GM03348 (cell line): ENCODE results near the gene STRA6.
"Not testable (repeated sequence)": the region's sequence is repeated elsewhere in the genome, so short reads cannot be mapped to it uniquely, and the experiment has no call there.

Source experiments
- DNase-seq: peaks from one replicate; pipeline ENCODE4 v3.0.0; 2012; ENCODE audit warnings: low spot score

STRA6 gene

DNA sequence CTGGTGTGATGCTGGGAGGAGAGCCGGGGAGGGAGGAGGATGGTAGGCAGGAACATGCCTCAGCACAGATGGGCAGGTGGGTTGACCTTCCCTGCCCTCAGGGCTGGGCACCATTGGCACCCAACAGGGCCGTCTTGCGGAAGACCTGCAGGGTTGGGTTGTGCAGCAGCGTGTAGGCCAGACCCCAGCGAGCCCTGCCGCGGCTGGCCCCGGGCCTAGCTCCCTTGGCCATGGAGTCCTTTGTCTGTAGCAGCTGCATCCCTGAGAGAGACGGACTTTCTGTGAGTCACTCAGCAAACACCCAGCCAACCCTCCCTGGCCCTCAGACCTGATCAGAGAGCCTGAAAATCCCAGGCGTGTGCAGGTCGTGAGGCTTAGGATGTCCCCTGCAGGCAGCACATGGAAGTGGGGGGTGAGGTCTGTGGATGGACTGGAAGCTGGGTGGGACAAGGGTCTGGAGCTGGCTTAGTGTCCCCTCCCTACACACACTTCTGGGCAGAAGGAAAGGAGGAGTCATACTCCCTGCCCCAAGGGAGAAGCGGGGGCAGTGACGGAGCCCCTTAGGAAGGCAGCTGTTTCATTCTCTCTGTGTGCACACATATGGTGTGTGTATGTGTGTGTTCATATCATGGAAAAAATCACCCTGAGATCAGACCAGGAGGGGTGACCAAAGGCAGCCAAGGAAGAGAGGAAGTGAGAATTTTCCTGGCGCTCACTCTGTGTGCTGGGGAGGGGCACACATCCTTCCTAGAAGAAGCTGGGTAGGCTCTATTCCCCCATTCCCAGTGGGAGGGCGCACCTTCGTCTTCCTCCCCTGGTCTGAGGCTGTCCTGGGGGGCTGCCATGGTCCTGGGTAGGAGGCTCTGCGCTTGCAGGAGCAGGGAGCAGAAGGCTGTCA is 22.4 kb downstream of the STRA6 start:
- peak; percentile 80 for DNase-seq

DNA sequence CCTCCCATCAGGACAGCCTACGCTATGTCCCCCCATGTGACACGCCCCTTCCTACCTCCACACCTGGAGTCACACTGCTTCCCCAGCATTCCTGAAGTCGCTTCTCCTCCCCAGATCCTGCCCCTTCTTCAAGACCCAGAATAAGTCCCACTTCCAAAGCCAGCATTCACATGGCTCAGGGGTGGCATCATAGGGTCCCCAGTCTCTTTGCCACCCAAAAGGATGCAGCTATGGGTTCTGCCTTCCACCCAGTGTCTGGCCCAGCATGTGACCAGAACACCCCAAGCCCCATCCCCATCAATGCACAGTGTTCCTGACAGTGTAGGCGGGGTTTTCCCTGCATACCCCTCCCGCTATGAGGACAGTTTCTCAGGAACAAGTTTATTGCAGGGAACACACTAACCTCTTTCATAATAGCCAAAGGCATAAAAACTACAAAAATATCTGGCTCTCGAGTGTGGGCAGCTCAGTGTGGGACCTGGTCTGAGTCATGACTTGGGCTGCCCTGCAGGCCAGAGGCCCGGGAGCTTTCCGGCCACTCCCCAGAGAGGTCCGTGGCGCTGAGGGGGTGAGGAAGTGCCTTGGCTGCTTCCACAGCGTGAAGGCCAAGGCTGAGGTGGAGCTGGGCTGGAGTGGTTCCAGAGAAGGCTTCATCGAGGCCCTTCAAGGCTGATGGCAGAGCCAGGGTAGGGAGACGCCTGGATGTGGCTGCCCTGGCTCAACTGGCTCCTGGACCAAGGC is 23.3 kb downstream of the STRA6 start:
- DNase-seq, result peak; percentile 96

DNA sequence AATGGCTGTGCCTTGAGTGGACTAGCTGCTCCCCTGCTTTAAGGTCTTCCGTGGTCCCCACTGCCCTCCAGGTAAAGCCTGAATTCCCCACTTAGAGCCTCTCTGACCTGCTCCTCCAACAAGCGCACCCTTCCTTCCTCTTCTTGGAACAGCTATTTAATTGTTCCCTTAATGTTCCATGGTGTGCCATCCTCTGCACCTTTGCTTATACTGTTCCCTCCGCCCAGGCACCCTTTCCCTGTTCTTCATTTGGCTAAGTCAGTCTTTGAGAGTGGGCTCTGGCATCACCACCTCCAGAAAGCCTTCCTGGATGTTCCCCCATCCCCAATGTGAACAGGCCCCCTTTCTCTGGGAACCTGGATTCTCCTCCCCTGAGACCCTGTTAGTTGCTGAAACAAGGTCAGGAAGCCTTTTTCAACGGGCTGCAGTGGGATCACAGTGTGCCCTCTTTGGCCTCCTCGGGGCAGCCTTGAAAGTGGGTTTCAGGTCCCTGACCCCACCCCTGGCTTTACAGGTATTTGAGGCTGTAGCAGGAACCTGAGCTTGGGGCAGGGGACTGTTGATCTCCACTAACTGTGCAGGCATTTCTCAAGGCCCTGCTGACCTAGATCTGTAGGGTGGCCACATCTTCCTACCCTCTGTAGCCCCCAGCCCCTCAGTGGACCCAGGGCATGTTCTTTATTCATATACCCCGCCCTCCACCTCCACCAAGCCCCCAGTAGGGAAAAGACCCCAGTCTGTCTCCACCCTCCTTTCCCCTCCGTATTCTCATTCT is 24.1 kb downstream of the STRA6 start:
- no peak for DNase-seq

DNA sequence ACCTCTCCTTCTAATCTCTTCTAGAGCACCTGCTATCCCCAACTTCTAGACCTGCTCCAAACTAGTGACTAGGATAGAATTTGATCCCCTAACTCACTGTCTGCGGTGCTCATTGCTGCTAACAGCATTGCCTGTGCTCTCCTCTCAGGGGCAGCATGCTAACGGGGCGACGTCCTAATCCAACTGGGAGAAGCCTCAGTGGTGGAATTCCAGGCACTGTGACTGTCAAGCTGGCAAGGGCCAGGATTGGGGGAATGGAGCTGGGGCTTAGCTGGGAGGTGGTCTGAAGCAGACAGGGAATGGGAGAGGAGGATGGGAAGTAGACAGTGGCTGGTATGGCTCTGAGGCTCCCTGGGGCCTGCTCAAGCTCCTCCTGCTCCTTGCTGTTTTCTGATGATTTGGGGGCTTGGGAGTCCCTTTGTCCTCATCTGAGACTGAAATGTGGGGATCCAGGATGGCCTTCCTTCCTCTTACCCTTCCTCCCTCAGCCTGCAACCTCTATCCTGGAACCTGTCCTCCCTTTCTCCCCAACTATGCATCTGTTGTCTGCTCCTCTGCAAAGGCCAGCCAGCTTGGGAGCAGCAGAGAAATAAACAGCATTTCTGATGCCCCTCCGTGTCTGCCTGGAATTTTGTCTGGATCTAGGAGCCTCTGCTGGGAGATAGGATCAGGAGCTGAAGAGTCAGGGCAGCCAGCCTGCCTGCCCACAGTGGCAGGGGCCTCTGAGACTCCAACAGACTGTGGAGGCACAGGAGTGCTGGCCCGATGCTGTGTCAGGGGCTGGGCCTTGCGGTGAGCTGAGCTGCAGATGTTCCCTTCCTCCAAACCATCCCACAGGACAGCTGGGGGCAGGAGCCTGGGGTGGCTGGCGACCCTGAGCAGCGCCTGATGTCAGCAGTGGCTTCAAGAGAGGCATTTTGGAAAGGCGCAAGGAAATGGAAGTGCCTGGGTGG is 26.0 kb downstream of the STRA6 start:
- no peak for DNase-seq

DNA sequence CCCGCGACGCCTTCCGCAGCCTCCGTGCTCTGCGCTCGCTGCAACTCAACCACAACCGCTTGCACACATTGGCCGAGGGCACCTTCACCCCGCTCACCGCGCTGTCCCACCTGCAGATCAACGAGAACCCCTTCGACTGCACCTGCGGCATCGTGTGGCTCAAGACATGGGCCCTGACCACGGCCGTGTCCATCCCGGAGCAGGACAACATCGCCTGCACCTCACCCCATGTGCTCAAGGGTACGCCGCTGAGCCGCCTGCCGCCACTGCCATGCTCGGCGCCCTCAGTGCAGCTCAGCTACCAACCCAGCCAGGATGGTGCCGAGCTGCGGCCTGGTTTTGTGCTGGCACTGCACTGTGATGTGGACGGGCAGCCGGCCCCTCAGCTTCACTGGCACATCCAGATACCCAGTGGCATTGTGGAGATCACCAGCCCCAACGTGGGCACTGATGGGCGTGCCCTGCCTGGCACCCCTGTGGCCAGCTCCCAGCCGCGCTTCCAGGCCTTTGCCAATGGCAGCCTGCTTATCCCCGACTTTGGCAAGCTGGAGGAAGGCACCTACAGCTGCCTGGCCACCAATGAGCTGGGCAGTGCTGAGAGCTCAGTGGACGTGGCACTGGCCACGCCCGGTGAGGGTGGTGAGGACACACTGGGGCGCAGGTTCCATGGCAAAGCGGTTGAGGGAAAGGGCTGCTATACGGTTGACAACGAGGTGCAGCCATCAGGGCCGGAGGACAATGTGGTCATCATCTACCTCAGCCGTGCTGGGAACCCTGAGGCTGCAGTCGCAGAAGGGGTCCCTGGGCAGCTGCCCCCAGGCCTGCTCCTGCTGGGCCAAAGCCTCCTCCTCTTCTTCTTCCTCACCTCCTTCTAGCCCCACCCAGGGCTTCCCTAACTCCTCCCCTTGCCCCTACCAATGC is 27.1 kb downstream of the STRA6 start:
- DNase-seq, result no peak

DNA sequence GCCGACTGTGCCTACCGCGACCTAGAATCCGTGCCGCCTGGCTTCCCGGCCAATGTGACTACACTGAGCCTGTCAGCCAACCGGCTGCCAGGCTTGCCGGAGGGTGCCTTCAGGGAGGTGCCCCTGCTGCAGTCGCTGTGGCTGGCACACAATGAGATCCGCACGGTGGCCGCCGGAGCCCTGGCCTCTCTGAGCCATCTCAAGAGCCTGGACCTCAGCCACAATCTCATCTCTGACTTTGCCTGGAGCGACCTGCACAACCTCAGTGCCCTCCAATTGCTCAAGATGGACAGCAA is 27.7 kb downstream of the STRA6 start:
- DNase-seq, result no peak

DNA sequence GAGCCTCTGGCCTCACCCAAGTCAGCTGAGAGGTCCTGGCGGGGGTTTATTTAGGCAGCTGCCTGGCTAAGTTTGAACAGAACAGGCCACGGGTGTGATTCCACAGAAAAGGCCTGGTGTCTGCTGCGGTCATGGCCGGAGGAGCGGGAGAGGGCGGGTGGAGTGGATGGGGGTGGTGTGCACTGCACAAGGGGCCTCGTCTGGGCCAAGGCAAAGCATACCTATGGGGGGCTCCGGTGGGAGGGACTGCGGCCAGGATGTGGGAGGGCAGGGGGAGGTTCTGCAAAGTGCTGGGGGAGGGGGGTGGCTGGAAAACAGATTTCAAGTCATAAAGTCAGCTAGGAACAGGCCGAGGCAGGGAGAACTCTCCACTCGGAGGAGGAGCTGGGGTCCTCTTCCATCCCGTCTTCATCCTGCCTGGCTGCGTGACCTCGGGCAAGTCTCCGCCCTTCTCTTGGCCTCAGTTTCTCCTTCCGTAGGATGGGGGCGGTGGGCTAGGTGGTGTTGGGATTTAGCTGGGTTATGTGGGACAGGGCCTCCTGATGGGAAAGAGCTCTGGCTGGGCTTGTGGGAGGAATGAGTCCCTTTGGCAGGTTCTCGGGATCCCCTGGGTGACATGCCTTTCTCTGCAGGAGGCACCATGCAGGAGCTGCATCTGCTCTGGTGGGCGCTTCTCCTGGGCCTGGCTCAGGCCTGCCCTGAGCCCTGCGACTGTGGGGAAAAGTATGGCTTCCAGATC is 28.2 kb downstream of the STRA6 start:
- peak; percentile 71 for DNase-seq

DNA sequence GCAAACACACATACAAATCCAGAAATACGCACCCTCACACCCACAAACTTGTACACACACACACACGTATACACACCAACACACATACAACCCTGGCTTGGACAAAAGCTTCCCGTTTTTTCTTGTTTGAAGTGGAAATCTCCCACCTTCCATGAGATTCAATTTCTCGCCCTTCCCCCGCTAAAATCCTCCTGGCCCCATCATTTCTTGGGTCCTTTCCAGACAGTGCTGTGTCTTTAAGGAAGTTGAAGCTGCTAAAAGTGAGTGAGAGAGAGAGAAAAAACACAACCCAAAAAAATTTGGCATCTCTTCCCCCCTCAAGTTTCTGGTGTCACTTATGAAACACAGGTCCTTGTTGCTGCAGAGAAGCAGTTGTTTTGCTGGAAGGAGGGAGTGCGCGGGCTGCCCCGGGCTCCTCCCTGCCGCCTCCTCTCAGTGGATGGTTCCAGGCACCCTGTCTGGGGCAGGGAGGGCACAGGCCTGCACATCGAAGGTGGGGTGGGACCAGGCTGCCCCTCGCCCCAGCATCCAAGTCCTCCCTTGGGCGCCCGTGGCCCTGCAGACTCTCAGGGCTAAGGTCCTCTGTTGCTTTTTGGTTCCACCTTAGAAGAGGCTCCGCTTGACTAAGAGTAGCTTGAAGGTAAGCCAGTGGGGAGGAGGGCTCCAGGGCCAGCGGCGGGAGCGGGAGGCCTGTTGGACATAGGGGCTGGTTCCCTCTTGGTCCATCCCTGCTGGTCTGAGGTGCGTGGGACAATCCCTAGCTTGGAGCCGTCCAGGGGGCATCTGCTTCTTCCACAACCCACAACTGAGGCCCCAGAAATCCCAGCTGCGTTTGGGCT is 29.0 kb downstream of the STRA6 start, which contains the start of gene ISLR:
ISLR (plus strand) TSS at position 331 of the 839 bp plus-strand sequence. CDS start 1,149 bp downstream, outside the sequence.
- peak; percentile 81 for DNase-seq

DNA sequence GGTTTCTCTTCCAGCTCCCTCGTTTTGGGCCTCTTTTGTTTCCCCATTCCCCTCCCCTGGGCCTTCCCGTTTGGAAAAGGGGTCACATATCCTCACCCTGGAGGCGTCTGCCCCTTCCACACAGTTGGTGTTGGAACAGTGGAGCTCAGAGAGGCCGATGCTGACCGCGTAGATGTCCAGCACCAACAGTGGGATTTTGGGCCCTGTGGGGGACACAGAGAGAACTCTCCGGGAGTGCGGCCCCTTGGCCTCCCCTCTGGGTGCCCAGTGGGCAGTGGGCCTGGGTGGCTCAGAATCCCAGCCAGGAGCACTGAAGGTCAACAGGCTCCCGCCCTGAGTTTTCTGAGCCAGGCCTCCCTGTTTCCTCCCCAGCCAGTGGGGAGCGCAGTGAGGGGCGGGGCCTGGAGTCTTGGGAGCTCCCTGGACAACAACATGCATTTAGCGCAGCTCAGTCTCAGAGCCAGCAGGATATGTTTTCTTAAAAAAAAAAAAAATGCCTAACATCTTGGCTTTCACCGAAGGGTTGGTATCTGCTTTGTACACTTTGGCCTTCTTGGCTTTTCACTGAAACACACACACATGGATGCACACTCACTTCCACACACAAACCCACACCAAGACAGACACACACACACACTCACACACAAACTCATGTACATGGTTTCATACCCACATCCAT is 29.7 kb downstream of the STRA6 start:
- DNase-seq, result peak; percentile 88

DNA sequence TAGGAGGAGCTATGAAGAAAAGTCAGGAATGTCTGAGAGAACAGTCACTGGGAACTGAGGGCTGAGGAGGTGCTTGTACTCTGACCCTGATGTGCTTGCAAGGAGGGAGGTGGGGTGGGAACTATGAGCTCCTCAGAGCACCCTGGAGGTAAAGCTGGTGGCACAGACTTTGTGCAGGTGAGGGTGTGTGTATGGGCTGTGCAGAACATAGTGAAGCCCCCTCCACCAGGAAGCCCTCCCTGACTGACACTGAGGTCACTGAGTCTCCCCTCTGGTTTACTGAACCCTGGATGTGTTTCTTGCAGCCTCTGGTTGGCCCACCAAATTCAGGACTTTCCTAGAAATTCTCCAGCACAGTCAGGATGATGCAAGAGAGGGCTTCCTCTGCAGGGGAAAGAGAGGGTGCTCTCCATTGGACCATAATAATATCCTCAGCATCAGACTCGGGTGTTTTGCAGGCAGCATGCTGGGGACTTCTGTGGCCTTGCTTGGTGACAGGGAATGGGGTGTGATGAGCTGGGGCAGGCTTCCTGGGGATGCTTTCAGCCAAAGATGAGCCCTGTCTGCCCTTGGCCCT is 30.5 kb downstream of the STRA6 start:
- DNase-seq, result no peak

DNA sequence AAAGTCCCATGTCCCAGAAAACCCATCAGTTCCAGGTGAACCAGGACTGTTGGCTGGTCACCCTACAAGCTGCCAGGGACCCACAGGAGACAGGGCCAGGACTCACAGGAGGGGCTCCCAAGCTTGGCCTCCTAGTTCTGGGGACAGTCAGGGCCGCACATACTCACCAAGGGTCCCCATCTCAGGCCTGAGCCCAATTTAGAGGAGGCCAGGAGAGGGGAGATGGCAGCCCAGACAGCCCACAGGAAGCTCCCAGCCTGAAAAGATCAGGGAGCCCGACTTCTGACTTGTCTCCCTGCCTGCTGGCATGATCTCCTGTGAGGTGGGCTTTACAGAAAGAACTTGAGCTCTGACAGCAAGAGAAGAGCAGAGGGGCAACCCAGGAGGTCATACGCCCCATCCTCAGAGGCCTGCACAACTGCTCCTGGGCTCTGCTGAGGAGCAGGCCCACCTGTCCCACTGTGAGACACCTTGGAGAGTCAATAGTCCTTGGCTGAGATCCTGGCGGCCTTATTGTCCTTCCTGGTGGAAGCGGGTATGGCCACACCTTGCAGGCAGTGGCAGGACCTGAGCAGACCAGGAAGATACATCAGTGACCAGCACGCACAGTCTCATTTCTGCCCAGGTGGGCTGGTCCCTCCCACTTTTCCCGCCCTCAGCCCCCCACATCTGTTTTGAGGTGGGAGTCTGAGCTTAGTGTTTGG is 31.6 kb downstream of the STRA6 start:
- DNase-seq, result no peak

DNA sequence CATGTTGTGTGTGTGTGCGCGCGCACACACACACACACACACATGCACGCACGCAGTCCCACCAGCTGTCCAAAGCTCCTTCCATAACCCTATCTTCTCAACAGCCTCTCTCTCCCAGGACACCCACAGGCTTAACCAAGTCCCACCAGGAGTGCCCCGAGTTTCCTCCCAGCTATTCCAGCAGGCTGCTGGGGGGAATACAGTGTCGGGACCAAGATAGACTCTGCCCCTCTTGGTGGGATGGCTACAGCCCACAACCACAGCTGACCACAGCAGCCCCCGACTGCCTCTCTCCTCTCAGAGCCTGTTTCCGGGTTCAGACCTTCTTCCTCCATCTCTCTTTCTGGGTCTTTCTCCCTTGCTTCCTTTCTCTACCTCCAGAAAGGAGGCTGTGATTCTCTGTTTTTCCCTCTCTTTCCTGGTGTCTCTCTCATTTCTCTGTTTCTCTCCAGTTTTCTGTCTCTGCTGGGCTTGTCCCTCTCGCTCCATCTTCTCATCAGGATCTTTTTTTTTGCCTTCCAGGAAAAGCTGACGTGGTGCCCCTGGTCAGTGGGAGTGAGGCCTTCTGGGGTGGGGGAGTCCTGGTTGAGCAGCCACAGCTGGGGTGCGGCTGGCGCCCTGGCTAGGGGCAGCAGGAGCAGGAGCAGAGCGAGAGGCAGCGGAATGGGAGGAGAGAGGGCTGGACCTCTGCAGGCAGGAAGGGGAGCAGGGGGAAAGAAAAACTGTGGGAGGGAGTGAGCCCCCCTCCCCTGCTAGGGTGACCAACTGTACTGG is 32.3 kb downstream of the STRA6 start:
- no peak for DNase-seq

DNA sequence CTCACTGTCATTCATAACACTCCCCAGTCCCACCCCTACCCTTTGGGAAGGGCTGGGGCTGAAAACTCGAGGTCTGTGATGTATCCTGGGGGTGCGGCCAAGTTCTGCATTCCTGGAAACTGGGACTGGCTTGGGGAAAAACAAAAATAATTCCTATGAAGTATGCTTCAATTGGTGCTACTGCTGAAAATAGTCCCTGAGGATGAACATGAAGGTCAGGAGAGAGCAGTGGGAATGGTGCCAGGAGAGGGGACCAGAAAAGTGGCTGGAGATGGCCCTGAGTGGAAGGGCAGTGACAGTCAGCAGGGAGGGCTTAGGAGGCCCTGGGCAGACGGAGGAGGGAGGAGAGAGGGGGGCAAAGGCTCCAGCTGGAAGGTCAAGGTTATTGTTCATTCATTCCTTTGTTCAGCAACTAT is 33.9 kb downstream of the STRA6 start:
- DNase-seq, result peak; percentile 5

DNA sequence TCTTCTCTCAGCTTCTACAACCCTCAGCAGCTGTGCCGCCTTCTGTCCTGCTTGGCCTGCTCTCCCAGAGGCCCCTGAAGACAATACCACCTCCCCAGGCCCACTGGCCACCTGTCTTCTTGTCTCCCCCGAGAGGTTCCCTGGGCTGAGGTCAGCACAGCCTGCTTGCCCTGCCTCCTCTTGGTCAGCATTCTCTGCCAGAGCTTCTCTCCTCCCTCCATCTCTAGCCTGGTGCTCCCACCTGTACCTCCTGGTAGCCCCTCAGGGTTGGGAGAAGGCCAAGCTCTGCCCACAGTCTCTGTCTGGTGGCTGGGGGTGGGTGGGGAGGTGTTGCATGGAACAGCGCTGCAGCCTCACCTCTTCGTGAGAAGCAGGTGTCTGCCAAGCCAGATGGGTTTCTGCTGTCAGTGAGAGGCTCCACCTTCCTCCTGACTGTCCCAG is 34.7 kb downstream of the STRA6 start:
- DNase-seq, result no peak

DNA sequence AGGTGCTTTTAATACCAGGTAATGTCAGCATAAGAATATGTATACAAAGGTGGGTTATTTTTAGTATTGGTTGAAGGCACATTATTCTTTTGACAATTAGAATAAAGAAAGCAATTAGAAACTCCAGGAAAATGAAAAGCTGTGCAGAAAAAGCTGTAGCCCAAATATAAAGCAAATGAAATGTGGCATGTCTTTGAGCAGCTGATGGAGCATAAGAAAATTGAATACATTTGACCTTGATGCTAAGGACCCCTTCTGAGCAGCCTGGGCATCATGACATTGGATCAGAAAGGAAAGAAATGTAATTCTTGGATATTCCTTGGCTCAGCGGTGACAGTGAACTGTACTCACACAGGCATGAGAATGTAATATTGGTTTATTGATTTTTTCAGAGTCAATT is 37.1 kb downstream of the STRA6 start:
- DNase-seq, result no peak

DNA sequence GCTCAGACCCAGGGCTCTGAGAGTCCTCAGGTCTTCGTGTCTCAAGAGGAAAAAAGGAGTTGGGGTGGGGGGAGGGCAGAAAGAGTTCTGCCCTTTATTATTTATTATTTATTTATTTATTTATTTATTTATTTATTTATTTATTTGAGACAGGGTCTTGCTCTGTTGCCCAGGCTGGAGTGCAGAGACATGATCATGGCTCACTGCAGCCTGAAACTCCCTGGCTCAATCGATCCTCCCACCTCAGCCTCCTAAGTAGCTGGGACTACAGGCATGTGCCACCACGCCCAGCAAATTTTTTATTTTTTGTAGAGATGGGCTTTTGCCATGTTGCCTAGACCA is 40.4 kb downstream of the STRA6 start:
- not testable (repeated sequence) for DNase-seq
